ENCODE data around the gene OR10G6.
"Not testable (repeated sequence)": the region's sequence is repeated elsewhere in the genome, so short reads cannot be mapped to it uniquely, and the experiment has no call there.

OR10G6 gene, protein sequence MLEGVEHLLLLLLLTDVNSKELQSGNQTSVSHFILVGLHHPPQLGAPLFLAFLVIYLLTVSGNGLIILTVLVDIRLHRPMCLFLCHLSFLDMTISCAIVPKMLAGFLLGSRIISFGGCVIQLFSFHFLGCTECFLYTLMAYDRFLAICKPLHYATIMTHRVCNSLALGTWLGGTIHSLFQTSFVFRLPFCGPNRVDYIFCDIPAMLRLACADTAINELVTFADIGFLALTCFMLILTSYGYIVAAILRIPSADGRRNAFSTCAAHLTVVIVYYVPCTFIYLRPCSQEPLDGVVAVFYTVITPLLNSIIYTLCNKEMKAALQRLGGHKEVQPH

DNA sequence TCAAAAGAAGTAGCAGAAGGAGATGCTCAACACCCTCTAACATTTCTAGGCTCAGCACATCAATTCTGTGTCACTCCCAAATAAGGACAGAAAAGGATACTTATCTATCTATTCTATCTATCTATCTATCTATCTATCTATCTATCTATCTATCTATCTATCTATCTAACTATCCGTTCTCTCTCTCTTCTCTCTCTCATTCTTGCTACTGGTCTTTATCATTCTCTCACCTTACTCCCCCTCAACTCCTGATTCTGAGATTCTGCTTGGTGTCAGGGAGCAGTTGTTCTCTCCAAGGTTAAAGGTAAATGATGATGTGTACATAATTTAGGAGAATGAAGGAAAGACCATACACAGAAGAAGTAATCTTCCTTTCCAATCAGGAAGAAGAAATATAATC lies at the start of gene OR10G6:
OR10G6 (minus strand) TSS at position 43 of the 400 bp plus-strand sequence; CDS start at position 43, 0 bp downstream.
- DNase-seq = no peak

DNA sequence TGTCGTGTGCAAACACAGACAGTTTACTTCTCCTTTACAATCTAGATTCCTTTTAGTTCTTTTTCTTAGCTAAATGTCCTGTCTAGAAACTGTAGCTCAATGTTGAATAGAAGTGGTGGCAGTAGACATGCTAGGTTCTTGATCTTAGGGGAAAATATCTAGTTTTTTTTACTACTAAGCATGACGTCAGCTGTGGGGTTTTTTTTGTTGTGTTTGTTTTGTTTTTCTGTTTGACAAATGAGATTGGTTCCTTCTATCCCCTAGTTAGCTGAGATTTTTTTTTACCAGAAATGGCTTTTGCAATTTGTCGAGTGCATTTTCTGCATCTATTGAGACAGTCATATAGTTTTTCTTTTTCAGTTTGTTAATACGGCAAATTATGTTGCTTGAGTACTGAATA lies 48.5 kb upstream of the OR10G6 start:
- DNase-seq = no peak

DNA sequence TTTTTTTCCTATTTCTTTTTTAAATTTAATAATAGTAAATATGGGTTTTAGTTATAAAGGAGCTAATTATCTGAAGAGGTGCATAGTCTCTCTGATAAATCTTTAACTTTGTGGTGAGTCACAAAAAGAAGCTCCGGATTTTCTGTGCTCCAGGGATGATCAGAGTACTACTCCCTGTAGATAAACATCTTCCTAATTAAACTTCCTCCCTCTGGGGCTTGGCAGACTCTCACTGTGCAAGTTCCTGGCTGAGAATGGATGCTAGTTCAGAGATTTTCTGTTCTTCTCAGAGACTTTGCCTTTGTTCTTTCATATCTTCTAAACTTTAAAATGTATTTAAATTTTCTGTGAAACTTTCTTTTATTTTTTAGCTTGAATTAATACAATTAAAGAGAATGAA lies 46.3 kb upstream of the OR10G6 start, which contains the start of gene OR10G7:
OR10G7 (minus strand) TSS at position 72 of the 400 bp plus-strand sequence. CDS start 2,324 bp downstream, outside the sequence.
- DNase-seq = no peak

DNA sequence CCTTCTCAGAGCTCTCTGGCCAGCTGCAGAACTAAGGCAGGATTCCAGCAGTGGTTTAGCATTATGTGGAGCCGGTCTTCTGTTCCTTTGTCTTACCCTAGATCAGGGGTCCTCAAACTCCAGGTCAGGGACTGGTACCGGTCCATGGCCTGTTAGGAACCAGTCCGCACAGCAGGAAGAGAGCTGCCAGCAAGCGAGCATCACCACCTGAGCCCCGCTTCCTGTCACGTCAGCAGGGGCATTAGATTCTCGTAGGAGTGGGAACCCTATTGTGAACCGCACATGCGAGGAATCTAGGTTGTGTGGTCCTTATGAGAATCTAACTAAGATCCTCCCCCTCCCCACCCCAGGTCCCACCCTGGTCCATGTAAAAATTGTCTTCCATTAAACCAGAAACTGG lies 44.6 kb upstream of the OR10G6 start:
- no peak for DNase-seq

DNA sequence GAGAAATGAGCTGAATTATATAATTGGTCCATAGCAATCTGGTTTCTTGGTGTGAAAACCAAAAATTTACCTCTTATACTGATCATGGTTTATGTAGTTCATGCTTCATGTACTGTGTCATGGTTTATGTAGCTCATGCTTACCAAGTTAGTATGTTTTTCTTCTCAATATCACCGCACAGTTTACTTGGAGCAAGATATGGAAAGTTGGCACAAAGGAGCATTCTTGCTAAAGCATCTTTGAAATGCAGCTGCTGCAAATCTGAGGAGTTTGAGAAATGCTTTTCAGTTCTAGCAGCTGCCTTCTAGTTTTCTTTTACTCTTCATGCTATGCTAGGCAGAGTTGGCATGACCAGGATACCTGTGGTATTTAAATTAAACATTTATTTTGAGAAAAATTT lies 41.7 kb upstream of the OR10G6 start:
- no peak for DNase-seq

DNA sequence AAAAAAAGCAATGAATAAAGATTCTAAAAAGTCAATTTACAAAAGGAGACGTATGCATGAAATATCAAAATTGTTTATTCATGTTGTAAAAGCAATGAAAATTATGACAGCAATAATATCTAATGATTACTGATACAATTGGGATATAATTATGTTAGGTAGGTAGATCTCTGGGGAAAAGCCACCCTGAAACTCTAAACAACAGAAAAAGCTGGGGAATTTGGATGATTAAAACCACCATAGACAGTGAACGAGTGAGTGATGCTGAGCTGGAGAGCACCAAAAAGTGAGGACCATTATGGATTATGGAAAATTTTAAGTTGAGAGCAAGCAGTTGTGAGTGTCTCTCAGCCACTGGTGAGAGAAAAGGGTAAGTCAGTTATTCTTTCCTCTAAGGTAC lies 31.5 kb upstream of the OR10G6 start, which contains the start of gene OR10G8:
OR10G8 (plus strand) TSS at position 301 of the 400 bp plus-strand sequence. CDS start 2,825 bp downstream, outside the sequence.
- DNase-seq = no peak

DNA sequence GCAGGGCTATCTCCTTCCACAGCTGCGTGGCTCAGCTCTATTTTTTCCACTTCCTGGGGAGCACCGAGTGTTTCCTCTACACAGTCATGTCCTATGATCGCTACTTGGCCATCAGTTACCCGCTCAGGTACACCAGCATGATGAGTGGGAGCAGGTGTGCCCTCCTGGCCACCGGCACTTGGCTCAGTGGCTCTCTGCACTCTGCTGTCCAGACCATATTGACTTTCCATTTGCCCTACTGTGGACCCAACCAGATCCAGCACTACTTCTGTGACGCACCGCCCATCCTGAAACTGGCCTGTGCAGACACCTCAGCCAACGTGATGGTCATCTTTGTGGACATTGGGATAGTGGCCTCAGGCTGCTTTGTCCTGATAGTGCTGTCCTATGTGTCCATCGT lies 20.9 kb upstream of the OR10G6 start:
- not testable (repeated sequence) for DNase-seq

DNA sequence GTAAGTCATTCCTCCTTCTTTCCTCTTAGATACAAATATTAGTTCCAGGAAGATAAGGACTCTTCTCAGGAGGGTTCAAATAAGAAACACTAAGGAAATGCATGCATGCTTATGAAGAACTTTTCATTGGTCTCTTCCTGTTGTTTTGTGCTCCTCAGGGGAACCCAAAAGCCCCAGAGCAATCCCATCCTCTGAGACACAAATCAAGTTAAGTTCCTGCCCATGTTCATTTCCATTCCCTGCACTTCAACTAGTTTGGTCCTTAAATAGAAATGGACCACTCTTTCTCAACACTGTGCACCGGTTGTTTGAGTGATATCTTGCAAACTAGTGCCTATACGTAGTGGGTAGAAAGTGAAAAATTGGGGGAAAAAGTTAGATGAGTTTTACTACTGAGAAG lies 17.7 kb upstream of the OR10G6 start, which contains the start of gene OR10G4:
OR10G4 (plus strand) TSS at position 301 of the 400 bp plus-strand sequence. CDS start 2,578 bp downstream, outside the sequence.
- DNase-seq = no peak

DNA sequence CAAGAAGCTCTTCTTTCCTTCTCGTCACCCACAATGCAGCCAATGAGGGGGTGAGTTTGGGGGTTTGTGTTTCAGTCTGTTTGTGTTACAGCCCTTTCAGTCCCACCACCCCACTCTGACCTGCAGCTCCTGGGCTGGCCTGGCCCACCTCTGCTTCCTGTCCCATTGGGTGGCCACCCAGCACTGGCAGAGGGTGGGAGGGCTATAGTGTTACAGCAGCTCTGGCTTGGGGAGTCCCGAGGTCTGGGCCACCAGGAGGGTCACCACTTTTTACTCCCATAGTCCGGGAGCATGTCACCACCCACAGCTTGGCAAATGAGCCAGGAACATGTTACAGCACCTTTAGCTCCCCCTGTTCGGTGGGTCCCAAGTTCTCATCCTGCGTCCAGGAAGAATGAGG lies 15.7 kb downstream of the OR10G6 start:
- DNase-seq = no peak

DNA sequence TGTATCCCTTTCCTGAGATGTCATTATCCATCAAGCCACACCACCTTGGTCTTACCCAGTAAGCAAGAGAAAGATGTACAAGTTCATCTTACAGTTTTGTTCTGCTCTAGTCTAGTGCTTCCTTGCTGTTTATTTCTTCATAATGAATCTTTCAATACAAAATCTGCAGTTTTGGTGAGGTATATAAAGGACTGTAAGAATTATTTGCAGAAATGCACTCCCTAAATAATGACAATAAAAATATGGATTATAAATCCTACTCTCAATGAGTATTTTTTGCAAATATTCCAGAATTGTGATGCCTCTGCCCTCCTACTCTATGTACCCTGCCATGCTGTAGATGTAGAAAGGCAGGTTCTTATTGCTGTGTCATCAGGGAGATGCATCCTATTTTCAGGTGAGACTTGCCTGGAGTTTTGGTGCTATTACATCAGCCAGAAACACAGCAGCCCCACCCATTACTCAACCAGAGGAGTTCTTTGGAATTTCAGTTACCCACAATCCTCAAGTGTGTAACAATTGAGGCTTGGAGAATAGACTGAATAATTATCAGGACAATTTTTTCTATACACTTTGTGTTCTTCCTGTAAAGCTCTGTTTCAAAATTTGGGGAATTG lies 17.1 kb downstream of the OR10G6 start, which contains the start of gene OR10S1:
OR10S1 (minus strand) TSS at position 51 of the 617 bp plus-strand sequence. CDS start 117 bp downstream, outside the sequence.
- no peak for DNase-seq

DNA sequence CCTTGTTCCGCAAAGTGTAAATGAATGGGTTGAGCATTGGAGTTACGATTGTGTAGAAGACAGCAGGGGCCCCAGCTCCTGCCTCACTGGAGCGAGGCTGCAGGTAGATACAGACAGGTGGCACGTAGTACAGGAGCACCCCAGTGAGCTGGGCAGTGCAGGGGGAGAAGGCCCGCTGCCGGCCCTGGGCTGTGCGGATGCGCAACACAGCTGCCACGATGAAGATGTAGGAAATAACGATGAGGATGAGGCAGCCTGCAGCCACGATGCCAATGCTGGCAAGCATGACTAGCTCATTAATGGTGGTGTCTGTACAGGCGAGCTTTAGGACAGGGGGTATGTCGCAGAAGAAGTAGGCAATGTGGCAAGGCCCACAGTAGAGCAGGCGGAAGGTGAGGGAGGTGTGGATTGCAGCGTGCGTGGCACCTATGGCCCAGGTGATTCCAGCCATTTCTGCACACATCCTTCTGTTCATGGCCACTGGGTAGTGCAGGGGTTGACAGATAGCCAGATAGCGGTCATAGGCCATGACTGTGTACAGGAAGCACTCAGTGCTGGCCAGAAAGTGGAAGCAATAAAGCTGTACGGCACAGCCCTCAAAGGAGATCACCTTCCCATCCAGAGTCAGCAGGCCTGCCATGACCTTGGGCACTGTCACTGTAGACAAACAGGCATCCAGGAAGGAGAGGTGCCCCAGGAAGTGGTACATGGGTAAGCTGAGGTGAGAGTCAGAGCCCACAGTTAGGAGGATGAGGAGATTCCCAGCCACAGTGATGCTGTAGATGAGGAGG lies 18.0 kb downstream of the OR10G6 start:
- no peak for DNase-seq

DNA sequence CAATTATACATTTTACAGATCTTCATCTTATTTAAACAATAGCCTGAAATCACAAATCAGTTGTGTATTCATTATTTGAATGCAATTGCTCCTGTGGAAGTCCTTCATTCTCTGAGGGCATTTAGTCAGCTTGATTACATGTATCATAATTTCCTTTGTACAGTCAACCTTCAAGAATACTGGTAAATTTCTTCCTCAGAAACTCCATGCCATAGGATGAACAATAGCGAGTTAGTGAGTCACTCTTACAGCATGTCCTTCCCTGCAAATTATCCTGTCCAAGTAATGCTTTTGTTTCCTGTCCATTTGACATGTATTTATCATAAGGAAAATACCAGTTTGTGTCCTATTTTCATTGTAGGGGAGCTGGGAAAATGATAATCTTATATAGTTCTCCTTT lies 21.1 kb downstream of the OR10G6 start:
- no peak for DNase-seq

DNA sequence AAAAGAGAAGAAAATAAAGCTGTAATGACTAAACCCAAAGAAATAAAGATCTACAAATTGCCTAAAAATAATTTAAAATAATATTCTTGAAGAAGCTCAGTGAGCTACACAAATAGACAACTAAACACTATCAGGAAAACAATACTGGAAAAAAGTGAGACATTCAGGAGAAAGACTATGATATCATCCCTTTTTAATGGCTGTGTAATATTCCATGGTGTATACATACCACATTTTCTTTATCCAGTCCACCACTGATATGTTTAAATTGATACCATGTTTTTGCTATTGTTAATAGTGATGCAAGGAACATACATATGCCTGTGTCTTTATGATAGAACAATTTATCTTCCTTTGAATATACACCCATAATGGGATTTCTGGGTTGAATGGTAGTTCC lies 38.2 kb downstream of the OR10G6 start:
- DNase-seq = no peak

DNA sequence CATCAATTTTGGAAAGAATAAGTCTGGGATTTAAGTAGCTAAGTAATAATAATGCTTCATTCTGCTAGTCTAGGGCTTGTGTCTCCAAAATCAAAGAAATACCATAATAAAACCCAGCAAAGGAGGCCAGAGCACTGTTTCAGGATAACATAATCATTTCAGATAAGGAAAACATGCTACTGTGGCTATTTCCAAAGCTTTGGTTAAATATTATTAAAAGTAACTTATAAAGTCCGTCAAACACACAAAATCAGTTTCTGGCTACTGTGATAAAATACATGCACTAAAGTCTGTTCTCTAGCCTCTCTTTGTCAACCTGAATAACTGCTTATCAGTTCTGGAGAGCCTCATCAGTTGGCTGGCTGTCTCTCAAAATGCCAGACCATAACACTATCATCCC lies 49.8 kb downstream of the OR10G6 start:
- DNase-seq = no peak

All from inflammatory macrophage treated with lipopolysaccharide for 1 hour (primary cell).